PC-9 (cell line): ENCODE results near the gene PC.

ENCODE experiments used
- EZH2 ChIP-seq: fragments of 200-600 bp; sonication (generic); IDR thresholded peaks from 2 replicates; pipeline ENCODE4 v1.8.0; 2017; ENCODE audit warnings: antibody characterized with exemption, low read depth
- TF ChIP-seq, protein P1 (sequence below): fragments of 200-600 bp; sonication (generic); conservative IDR thresholded peaks from 2 replicates; pipeline ENCODE4 v1.6.1; 2017; ENCODE audit warnings: mixed run types, antibody characterized with exemption, mild to moderate bottlenecking, moderate library complexity

DNA sequence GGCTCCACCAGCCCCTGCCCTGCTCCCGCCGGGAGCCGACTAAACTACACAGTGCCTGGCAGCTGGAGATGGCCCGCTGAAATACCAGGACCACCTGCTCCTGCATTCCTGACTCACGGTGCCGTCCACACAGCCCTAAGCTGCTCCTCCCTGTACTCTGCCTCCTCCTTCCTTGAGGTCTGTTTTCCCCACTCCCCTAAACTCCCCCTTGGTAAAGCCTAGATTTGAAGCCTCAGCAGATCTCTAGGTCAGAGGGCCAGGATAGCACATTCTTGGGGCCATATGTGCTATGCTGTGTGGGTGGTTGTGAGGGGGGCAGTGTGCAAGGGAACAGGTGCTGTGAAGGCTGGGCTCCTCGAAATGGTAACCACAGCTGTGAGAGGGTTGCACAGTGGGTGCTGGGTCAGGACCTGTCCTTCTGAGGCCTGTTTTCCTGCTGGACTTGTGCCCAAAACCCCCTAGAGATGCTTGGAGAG, 91.6 kb downstream of the PC start:
- TF ChIP-seq, protein P1, sequence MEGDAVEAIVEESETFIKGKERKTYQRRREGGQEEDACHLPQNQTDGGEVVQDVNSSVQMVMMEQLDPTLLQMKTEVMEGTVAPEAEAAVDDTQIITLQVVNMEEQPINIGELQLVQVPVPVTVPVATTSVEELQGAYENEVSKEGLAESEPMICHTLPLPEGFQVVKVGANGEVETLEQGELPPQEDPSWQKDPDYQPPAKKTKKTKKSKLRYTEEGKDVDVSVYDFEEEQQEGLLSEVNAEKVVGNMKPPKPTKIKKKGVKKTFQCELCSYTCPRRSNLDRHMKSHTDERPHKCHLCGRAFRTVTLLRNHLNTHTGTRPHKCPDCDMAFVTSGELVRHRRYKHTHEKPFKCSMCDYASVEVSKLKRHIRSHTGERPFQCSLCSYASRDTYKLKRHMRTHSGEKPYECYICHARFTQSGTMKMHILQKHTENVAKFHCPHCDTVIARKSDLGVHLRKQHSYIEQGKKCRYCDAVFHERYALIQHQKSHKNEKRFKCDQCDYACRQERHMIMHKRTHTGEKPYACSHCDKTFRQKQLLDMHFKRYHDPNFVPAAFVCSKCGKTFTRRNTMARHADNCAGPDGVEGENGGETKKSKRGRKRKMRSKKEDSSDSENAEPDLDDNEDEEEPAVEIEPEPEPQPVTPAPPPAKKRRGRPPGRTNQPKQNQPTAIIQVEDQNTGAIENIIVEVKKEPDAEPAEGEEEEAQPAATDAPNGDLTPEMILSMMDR = no peak
- no peak for TF ChIP-seq EZH2
